Measurements from ENCODE around the gene DPCD.
A peak's percentile ranks its signal among the peaks of the same experiment; 100 is the strongest.

The DPCD gene

GRCh38 chr10:101601541-101601940 lies 13.4 kb downstream of the DPCD start:
- Histone ChIP-seq H3K9me3 (ENCODE audit: control insufficient read depth, low read length) (no peaks in the 10 kb centered on the region), H3K36me3 (ENCODE audit: control insufficient read depth, insufficient read depth, low read length, severe bottlenecking) (peaks cover 15% of the 10 kb centered on the region), H3K9ac (ENCODE audit: low read length) (no peak overlapping the region), H3K4me1 (ENCODE audit: control insufficient read depth, insufficient read depth, low read length) (no peaks in the 10 kb centered on the region), H3K27me3 (replicated peaks; ENCODE audit: control insufficient read depth, insufficient read depth, low read length) (no peaks in the 10 kb centered on the region), H3K4me3 (ENCODE audit: low read length) (no peak overlapping the region)
- no peak for DNase-seq (ENCODE audit: low read depth)

GRCh38 chr10:101602761-101603398 lies 14.8 kb downstream of the DPCD start:
- H3K4me1 ChIP-seq (ENCODE audit: control insufficient read depth, insufficient read depth, low read length) = no peaks in the 10 kb centered on the region
- no peak overlapping the region for H3K4me3 ChIP-seq (ENCODE audit: low read length)
- H3K27me3 ChIP-seq (replicated peaks; ENCODE audit: control insufficient read depth, insufficient read depth, low read length) = no peaks in the 10 kb centered on the region
- H3K9ac ChIP-seq (ENCODE audit: low read length) = no peak overlapping the region
- H3K36me3 ChIP-seq (ENCODE audit: control insufficient read depth, insufficient read depth, low read length, severe bottlenecking) = peaks cover 27% of the 10 kb centered on the region
- peak; percentile 78 for DNase-seq (ENCODE audit: low read depth)
- H3K9me3 ChIP-seq (ENCODE audit: control insufficient read depth, low read length) = no peaks in the 10 kb centered on the region

- H3K9me3 ChIP-seq (ENCODE audit: control insufficient read depth, low read length) = no peaks in the 10 kb centered on the region
- DNase-seq (ENCODE audit: low read depth) = no peak
- H3K9ac ChIP-seq (ENCODE audit: low read length) = no peak overlapping the region
- no peak overlapping the region for H3K4me3 ChIP-seq (ENCODE audit: low read length)
- H3K36me3 ChIP-seq (ENCODE audit: control insufficient read depth, insufficient read depth, low read length, severe bottlenecking) = peaks cover 61% of the 10 kb centered on the region
- H3K27me3 ChIP-seq (replicated peaks; ENCODE audit: control insufficient read depth, insufficient read depth, low read length) = no peaks in the 10 kb centered on the region
- peaks cover 28% of the 10 kb centered on the region for H3K4me1 ChIP-seq (ENCODE audit: control insufficient read depth, insufficient read depth, low read length)
Measured at GRCh38 chr10:101607124-101607523, 19.0 kb downstream of the DPCD start.

- H3K9me3 ChIP-seq (ENCODE audit: control insufficient read depth, low read length) = no peaks in the 10 kb centered on the region
- no peaks in the 10 kb centered on the region for H3K27me3 ChIP-seq (replicated peaks; ENCODE audit: control insufficient read depth, insufficient read depth, low read length)
- peaks cover 28% of the 10 kb centered on the region for H3K4me1 ChIP-seq (ENCODE audit: control insufficient read depth, insufficient read depth, low read length)
- peaks cover 57% of the 10 kb centered on the region for H3K36me3 ChIP-seq (ENCODE audit: control insufficient read depth, insufficient read depth, low read length, severe bottlenecking)
- H3K9ac ChIP-seq (ENCODE audit: low read length) = no peak overlapping the region
- DNase-seq (ENCODE audit: low read depth) = no peak
- H3K4me3 ChIP-seq (ENCODE audit: low read length) = no peak overlapping the region
Measured at GRCh38 chr10:101609481-101609880, 21.4 kb downstream of the DPCD start.

DNA sequence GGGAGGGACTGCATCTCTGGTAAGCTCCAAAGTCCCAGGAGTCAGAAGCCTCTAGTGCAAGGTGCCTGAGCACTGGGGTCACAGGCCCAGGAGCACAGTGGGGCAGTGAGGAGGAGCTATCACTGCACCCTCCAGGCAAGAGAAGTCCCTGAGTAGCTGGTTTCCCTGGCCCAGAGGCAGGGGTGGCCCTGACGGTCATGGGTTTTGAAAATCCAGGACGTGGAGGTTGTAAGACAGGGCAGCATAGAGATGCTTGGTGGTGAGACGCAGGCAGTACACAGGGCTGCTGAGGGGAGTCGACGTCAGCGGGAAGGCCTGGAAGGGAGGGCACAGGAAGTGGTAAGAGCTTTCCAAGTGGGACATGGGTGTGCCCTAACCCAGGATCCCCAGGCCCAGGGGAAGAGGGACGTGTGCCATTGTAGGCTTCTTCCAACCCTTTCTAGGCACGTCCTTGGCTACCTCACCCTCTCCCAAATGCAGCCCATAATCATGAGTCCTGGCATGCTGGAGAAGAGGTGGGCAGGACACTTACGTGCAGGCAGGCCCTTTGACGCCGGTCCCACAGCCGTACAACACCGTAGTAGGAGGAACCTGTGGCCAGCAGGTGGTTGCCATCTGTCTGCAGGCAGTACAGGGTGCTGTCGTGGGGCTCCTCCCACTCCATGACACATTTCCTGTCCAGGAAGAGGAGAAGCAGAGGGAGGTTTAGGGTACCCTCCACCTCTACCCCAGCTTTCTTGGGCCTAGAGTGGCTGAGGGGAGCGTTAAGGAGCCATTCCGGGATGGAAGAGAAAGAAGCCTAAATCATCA lies 23.2 kb downstream of the DPCD start:
- no peaks in the 10 kb centered on the region for H3K9me3 ChIP-seq (ENCODE audit: control insufficient read depth, low read length)
- H3K27me3 ChIP-seq (replicated peaks; ENCODE audit: control insufficient read depth, insufficient read depth, low read length) = no peaks in the 10 kb centered on the region
- H3K4me1 ChIP-seq (ENCODE audit: control insufficient read depth, insufficient read depth, low read length) = peaks cover 28% of the 10 kb centered on the region
- H3K4me3 ChIP-seq (ENCODE audit: low read length) = no peak overlapping the region
- DNase-seq (ENCODE audit: low read depth) = no peak
- H3K9ac ChIP-seq (ENCODE audit: low read length) = no peak overlapping the region
- H3K36me3 ChIP-seq (ENCODE audit: control insufficient read depth, insufficient read depth, low read length, severe bottlenecking) = peaks cover 51% of the 10 kb centered on the region

GRCh38 chr10:101612086-101612485 lies 24.0 kb downstream of the DPCD start:
- H3K9ac ChIP-seq (ENCODE audit: low read length) = no peak overlapping the region
- H3K9me3 ChIP-seq (ENCODE audit: control insufficient read depth, low read length) = no peaks in the 10 kb centered on the region
- no peak overlapping the region for H3K4me3 ChIP-seq (ENCODE audit: low read length)
- H3K27me3 ChIP-seq (replicated peaks; ENCODE audit: control insufficient read depth, insufficient read depth, low read length) = no peaks in the 10 kb centered on the region
- peaks cover 28% of the 10 kb centered on the region for H3K4me1 ChIP-seq (ENCODE audit: control insufficient read depth, insufficient read depth, low read length)
- no peak for DNase-seq (ENCODE audit: low read depth)
- peaks cover 52% of the 10 kb centered on the region for H3K36me3 ChIP-seq (ENCODE audit: control insufficient read depth, insufficient read depth, low read length, severe bottlenecking)

DNA sequence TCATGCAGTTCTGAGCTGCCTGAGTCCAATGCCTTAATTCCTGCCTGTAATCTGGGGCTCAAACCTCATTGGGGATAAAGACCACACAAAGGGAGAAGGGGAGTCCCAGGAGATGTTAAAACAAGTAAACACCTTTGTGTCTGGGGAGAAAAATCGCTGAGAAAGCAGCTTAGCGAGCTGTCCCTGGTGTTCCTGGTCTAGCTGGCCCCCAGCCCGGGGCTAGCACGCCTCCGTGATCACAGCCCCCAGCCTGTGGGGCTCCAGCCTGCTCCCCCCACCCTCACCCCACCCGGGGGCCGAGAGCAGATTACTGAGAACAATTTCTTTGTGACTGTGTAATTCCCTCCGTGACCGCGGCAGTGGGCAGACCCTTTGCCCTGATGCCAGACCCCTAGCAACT lies 24.8 kb downstream of the DPCD start:
- Histone ChIP-seq H3K36me3 (ENCODE audit: control insufficient read depth, insufficient read depth, low read length, severe bottlenecking) (peaks cover 46% of the 10 kb centered on the region), H3K4me1 (ENCODE audit: control insufficient read depth, insufficient read depth, low read length) (peaks cover 28% of the 10 kb centered on the region), H3K9ac (ENCODE audit: low read length) (no peak overlapping the region), H3K27me3 (replicated peaks; ENCODE audit: control insufficient read depth, insufficient read depth, low read length) (no peaks in the 10 kb centered on the region), H3K4me3 (ENCODE audit: low read length) (no peak overlapping the region), H3K9me3 (ENCODE audit: control insufficient read depth, low read length) (no peaks in the 10 kb centered on the region)
- DNase-seq (ENCODE audit: low read depth) = no peak

GRCh38 chr10:101613646-101614045 lies 25.5 kb downstream of the DPCD start:
- Histone ChIP-seq H3K36me3 (ENCODE audit: control insufficient read depth, insufficient read depth, low read length, severe bottlenecking) (peaks cover 39% of the 10 kb centered on the region), H3K4me1 (ENCODE audit: control insufficient read depth, insufficient read depth, low read length) (peaks cover 24% of the 10 kb centered on the region), H3K9me3 (ENCODE audit: control insufficient read depth, low read length) (no peaks in the 10 kb centered on the region), H3K9ac (ENCODE audit: low read length) (no peak overlapping the region), H3K27me3 (replicated peaks; ENCODE audit: control insufficient read depth, insufficient read depth, low read length) (no peaks in the 10 kb centered on the region), H3K4me3 (ENCODE audit: low read length) (no peak overlapping the region)
- DNase-seq (ENCODE audit: low read depth) = no peak

GRCh38 chr10:101614663-101615524 lies 26.8 kb downstream of the DPCD start:
- Histone ChIP-seq H3K9ac (ENCODE audit: low read length) (no peak overlapping the region), H3K9me3 (ENCODE audit: control insufficient read depth, low read length) (no peaks in the 10 kb centered on the region), H3K27me3 (replicated peaks; ENCODE audit: control insufficient read depth, insufficient read depth, low read length) (no peaks in the 10 kb centered on the region), H3K4me3 (ENCODE audit: low read length) (no peak overlapping the region), H3K4me1 (ENCODE audit: control insufficient read depth, insufficient read depth, low read length) (peaks cover 17% of the 10 kb centered on the region), H3K36me3 (ENCODE audit: control insufficient read depth, insufficient read depth, low read length, severe bottlenecking) (peaks cover 28% of the 10 kb centered on the region)
- DNase-seq (ENCODE audit: low read depth) = no peak

DNA sequence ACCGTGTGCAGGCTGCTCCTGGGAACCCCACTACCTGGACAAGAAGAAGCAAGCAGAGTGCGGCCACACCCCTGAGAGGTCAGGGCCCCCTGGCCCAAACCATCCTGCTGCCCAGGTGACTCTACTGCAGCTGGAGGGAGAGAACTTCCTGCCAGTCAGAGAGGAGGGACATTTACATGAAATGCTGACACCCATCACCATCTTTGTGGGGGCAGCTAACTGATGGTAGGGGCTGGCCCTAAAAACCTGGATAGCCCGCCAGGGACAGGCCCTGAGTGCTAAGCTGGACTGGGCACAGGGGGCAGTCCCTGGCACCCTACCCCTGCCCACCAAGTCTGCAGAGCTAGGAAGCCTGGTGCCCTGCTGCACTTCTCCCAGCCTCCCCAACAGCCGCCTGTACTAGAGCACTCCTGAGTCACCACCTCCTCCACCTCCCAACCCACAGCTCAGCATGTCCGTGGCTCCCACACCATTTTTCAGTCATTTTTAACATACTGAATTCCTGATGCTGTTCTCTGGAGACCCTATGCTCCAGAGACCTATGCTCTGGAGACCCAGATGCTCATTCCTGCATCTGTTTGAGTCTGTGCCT lies 27.5 kb downstream of the DPCD start:
- peaks cover 11% of the 10 kb centered on the region for H3K4me1 ChIP-seq (ENCODE audit: control insufficient read depth, insufficient read depth, low read length)
- peaks cover 23% of the 10 kb centered on the region for H3K36me3 ChIP-seq (ENCODE audit: control insufficient read depth, insufficient read depth, low read length, severe bottlenecking)
- no peak for DNase-seq (ENCODE audit: low read depth)
- H3K4me3 ChIP-seq (ENCODE audit: low read length) = no peak overlapping the region
- no peaks in the 10 kb centered on the region for H3K9me3 ChIP-seq (ENCODE audit: control insufficient read depth, low read length)
- H3K9ac ChIP-seq (ENCODE audit: low read length) = no peak overlapping the region
- no peaks in the 10 kb centered on the region for H3K27me3 ChIP-seq (replicated peaks; ENCODE audit: control insufficient read depth, insufficient read depth, low read length)

Measured in adipocyte (in vitro differentiated cells).